ENCODE data around the gene NUDT21. TPM values are rescaled to one million over a fixed set of nuclear protein-coding genes. Genes with fewer than 3 reads are reported as not detected.
"Not testable (repeated sequence)": the region's sequence is repeated elsewhere in the genome, so short reads cannot be mapped to it uniquely, and the experiment has no call there.

NUDT21 gene
- total RNA-seq (ENCODE audit: unreplicated experiment) = 135 TPM
- long read RNA-seq, full-length matches to known transcripts = 19 of 22 reads
- long read RNA-seq, partial matches to known transcripts = 1 of 22 reads
- long read RNA-seq, other reads (novel, unspliced or antisense) = 2 of 22 reads

DNA sequence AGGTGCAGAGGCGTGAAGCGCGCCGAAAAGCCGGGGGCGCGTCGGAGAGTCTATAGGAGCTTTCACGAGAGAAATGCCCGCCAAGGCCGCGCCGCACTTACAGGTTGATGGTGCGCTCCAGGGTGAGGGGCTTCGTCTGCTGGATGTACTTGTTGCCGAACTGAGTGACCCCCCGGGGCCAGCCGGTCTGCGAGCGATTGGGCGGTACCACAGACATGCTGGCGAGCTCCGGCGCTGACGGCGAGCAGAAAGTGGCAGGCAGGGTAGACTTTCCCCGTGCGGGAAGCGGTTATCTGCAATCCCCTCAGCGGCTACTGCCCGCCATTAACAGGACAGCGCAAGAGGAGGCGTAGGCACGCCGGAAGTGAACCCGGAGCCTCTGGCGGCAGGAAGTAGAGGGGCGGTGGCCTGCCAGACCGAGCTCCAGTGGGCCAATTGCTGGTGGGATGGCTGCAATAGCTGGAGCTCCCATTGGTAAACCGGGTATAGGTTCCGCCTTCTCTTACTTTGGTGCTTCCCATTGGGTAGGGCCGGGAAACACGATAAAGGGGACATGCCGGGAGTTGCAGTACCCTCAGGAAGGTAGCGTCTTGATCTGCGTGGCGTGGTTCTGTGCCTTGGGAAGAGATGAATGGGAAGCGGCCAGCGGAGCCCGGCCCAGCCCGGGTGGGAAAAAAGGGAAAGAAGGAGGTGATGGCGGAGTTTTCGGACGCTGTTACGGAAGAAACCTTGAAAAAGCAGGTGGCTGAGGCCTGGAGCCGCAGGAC lies at the start of gene NUDT21, which contains the start of gene OGFOD1:
Gene NUDT21, minus strand, starts transcription at position 347 of the 767 bp plus-strand sequence. Its CDS starts 130 bp downstream, at position 217.
Gene OGFOD1, plus strand, starts transcription at position 569 of the 767 bp plus-strand sequence. Its CDS starts 59 bp downstream, at position 628.
- peak within 1 kb of the TSS; percentile 100 for H3K4me3 Mint-ChIP-seq (ENCODE audit: unreplicated experiment)
- H3K27ac Mint-ChIP-seq (ENCODE audit: unreplicated experiment) = peak within 1 kb of the TSS; percentile 99
- peak; percentile 91 for DNase-seq
- H3K27me3 Mint-ChIP-seq (ENCODE audit: unreplicated experiment) = peaks cover 2% of the 10 kb centered on the region
- peaks cover 11% of the 10 kb centered on the region for H3K4me1 Mint-ChIP-seq (ENCODE audit: low read depth, unreplicated experiment)
- TF ChIP-seq, protein P1, sequence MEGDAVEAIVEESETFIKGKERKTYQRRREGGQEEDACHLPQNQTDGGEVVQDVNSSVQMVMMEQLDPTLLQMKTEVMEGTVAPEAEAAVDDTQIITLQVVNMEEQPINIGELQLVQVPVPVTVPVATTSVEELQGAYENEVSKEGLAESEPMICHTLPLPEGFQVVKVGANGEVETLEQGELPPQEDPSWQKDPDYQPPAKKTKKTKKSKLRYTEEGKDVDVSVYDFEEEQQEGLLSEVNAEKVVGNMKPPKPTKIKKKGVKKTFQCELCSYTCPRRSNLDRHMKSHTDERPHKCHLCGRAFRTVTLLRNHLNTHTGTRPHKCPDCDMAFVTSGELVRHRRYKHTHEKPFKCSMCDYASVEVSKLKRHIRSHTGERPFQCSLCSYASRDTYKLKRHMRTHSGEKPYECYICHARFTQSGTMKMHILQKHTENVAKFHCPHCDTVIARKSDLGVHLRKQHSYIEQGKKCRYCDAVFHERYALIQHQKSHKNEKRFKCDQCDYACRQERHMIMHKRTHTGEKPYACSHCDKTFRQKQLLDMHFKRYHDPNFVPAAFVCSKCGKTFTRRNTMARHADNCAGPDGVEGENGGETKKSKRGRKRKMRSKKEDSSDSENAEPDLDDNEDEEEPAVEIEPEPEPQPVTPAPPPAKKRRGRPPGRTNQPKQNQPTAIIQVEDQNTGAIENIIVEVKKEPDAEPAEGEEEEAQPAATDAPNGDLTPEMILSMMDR (IDR thresholded peaks at IDR 0.05; ENCODE audit: partially characterized antibody, unreplicated experiment) = peak; percentile 18
- peaks cover 4% of the 10 kb centered on the region for H3K9me3 Mint-ChIP-seq (ENCODE audit: unreplicated experiment)
- no peaks in the 10 kb centered on the region for H3K36me3 Mint-ChIP-seq (ENCODE audit: unreplicated experiment)

DNA sequence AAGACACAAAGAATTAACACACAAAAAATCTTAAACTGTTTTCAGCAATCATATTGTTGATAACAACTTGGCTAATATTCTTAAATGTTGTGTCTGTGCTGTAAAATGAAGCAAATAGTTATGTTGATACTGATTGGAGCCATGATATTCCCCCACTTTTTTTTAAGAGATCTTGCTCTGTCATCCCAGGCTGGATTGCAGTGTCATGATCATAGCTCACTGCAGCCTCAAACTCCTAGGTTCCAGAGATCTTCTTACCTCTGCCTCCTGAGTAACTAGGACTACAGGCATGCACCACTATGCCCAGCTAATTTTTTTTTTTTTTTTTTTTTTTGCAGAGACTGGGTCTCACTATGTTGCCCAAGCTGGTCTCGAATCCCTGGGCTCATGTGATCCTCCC lies 42.7 kb upstream of the NUDT21 start:
- Mint-ChIP-seq H3K4me1 (ENCODE audit: low read depth, unreplicated experiment) (no peaks in the 10 kb centered on the region), H3K9me3 (ENCODE audit: unreplicated experiment) (no peaks in the 10 kb centered on the region), H3K27ac (ENCODE audit: unreplicated experiment) (no peak overlapping the region), H3K27me3 (ENCODE audit: unreplicated experiment) (no peaks in the 10 kb centered on the region), H3K4me3 (ENCODE audit: unreplicated experiment) (no peak overlapping the region), H3K36me3 (ENCODE audit: unreplicated experiment) (no peaks in the 10 kb centered on the region)
- TF ChIP-seq, protein P1 (IDR thresholded peaks at IDR 0.05; ENCODE audit: partially characterized antibody, unreplicated experiment) = no peak
- DNase-seq = no peak

DNA sequence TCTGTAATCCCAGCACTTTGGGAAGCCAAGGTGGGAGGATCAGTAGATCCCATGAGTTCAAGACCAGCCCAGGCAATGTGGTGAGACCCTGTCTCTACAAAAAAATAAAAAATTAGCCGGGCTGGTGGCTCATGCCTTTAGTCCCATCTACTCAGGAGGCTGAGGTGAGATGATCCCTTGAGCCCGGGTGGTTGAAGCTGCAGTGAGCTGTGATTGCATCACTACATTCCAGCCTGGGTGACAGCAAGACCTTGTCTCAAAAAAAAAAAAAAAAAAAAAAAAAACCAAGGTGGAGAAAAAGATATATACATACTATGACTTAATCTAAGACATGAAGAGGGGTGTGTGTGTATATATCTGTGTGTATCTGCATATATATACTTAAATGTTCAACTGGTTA lies 42.0 kb upstream of the NUDT21 start:
- H3K9me3 Mint-ChIP-seq (ENCODE audit: unreplicated experiment) = no peaks in the 10 kb centered on the region
- no peak overlapping the region for H3K4me3 Mint-ChIP-seq (ENCODE audit: unreplicated experiment)
- H3K27ac Mint-ChIP-seq (ENCODE audit: unreplicated experiment) = no peak overlapping the region
- TF ChIP-seq, protein P1 (IDR thresholded peaks at IDR 0.05; ENCODE audit: partially characterized antibody, unreplicated experiment) = no peak
- no peaks in the 10 kb centered on the region for H3K36me3 Mint-ChIP-seq (ENCODE audit: unreplicated experiment)
- no peaks in the 10 kb centered on the region for H3K27me3 Mint-ChIP-seq (ENCODE audit: unreplicated experiment)
- H3K4me1 Mint-ChIP-seq (ENCODE audit: low read depth, unreplicated experiment) = peaks cover 2% of the 10 kb centered on the region
- no peak for DNase-seq

DNA sequence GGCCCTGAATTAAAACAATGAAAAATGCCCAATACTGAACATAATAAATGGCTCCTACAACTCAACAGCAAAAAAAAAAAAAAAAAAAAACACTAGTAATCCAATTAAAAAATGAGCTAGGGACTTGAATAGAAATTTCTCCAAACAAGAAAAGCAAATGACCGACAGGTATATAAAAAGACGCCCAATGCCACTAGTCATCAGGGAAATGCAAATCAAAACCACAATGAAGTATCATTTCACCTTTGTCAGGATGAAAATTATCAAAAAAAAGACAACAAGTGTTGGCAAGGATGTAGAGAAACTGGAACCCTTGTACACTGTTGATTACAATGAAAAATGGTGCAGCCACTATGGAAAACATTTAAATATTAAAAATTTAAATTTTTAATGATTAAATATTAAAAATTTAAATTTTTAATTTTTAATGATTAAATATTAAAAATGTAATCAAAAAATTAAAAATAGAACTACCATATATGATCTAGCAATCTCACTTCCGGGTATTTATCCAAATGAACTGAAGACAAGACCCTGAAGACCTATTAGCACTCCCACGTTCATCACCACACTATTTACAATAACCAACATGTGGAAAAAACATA lies 40.6 kb upstream of the NUDT21 start:
- Mint-ChIP-seq H3K27me3 (ENCODE audit: unreplicated experiment) (no peaks in the 10 kb centered on the region), H3K4me3 (ENCODE audit: unreplicated experiment) (no peak overlapping the region), H3K4me1 (ENCODE audit: low read depth, unreplicated experiment) (peaks cover 4% of the 10 kb centered on the region), H3K27ac (ENCODE audit: unreplicated experiment) (no peak overlapping the region), H3K36me3 (ENCODE audit: unreplicated experiment) (no peaks in the 10 kb centered on the region), H3K9me3 (ENCODE audit: unreplicated experiment) (no peaks in the 10 kb centered on the region)
- TF ChIP-seq, protein P1 (IDR thresholded peaks at IDR 0.05; ENCODE audit: partially characterized antibody, unreplicated experiment) = no peak
- DNase-seq = no peak

DNA sequence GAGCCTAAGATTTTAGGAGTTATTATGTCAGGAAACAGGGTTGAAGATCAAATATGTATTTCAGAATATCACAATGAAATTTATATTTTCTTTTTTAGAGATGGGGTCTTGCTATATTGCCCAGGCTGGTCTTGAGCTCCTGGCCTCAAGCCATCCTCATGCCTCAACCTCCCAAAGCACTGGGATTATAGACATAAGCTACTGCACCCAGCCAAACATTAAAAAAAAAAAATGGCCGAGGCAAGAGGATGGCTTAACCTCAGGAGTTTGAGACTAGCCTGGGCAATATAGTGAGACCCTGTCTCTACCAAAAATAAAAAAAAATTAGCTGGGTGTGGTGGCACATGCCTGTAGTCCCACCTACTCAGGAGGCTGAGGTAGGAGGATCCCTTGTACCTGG lies 37.7 kb upstream of the NUDT21 start:
- H3K9me3 Mint-ChIP-seq (ENCODE audit: unreplicated experiment); H3K4me1 Mint-ChIP-seq (ENCODE audit: low read depth, unreplicated experiment); H3K36me3 Mint-ChIP-seq (ENCODE audit: unreplicated experiment); DNase-seq; H3K27me3 Mint-ChIP-seq (ENCODE audit: unreplicated experiment); H3K4me3 Mint-ChIP-seq (ENCODE audit: unreplicated experiment); H3K27ac Mint-ChIP-seq (ENCODE audit: unreplicated experiment): not testable (repeated sequence)
